ENCODE measurements around the gene SPAG6. TPM values are rescaled to one million over a fixed set of nuclear protein-coding genes. Genes with fewer than 3 reads are reported as not detected.

The SPAG6 gene
- total RNA-seq (2022; extraction: Qiagen RNA extraction; ENCODE audit: low read depth), result not detected in 5 replicates

GRCh38 chr10:22345301-22346095 lies at the start of gene SPAG6:
SPAG6 (plus strand) TSS chr10:22345496; CDS start chr10:22345612, 116 bp downstream.

DNA sequence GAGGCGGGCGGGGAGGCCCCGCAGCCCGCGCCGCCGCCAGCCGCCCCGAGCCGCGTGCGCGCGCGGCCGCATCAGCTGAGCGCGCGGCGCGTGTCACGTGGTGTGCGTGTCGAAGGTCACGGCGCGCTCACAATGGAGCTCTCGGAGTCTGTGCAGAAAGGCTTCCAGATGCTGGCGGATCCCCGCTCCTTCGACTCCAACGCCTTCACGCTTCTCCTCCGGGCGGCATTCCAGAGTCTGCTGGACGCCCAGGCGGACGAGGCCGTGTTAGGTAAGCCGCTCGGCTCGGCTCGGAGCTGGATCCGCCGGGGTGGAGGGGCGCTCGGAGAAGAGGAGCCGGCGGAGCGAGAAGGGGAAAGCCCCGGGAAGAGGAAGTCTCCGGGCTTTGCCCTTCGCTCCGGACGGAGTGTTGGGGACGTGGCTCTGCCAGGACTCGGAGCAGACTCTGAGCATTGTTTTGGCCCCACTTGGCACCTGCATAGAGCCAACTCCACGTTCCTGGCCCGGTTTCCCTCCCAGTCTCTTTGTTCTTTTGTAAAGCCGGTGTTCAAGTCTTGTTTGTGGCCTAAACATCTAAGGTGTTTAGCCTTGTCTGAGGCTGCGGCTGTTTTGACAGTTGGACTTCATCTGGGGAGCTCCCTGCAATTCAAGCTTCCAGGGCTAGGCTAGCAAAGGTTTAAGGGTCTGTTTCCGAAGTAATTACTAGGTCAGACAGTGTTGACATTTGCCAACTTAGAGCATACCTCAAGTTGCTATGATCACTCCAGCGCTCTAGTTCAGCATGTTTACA lies 28.8 kb upstream of the SPAG6 start, which contains the start of gene COMMD3:
TSS of gene COMMD3 (plus strand) at position 103 of the 790 bp plus-strand sequence. CDS start at position 133, 30 bp downstream.

DNA sequence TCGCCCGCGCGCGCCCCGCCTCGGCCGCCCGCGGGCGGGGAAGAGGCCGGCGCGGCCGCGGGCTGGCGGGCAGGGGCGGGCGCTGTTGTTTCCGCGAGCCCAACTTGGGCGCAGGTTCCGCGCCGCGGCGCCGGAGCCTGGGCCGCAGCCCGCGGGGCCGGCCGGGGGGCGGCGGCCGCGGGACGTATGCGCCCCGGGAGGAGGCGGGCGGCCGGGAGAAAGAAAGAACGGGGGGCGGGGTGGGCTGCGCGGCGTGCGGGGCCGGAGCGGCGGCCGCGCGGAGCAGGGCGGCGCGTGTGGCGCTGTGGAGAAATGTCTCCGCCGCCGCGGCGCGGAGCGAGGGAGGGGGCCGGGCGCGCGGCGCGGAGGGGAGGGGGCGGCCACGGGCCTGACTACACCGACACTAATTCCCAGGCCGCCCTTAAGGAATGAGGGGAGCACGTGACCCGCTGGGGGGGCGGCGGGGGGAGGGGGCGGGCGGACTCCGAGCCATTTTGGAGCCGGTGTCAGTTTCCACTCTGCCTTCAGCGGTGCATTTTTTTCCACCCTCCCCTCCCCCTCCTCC lies 24.6 kb upstream of the SPAG6 start, which contains the start of gene BMI1:
TSS of gene BMI1 (plus strand) at position 509 of the 565 bp plus-strand sequence. CDS start 5,351 bp downstream, outside the sequence.

Other genes starting within 250 kb of the SPAG6 start
- gene EBLN1, start 127.5 kb upstream of the SPAG6 start, total RNA-seq (2022; extraction: Qiagen RNA extraction; ENCODE audit: low read depth), result 0.10 to 0.13 TPM in 2 of 5 replicates, not detected in the others
- gene COMMD3, start 29.1 kb upstream of the SPAG6 start, total RNA-seq (2022; extraction: Qiagen RNA extraction; ENCODE audit: low read depth), result 51.0 to 62.9 TPM (median 53.9 TPM) in 5 replicates
- 24.1 to 41.2 TPM (median 39.0 TPM) in 5 replicates for gene BMI1, start 24.4 kb upstream of the SPAG6 start, total RNA-seq (2022; extraction: Qiagen RNA extraction; ENCODE audit: low read depth)